SK-N-SH (cell line): ENCODE data around the gene MANSC1. TPM values are rescaled to one million over a fixed set of nuclear protein-coding genes. Genes with fewer than 3 reads are reported as not detected.

Source experiments
- CTCF ChIA-PET: fragments of 300-600, 350-600 bp; formaldehyde crosslinking; extraction: SDS; loops from one replicate; lab custom pipeline; 2021; lab: Yijun Ruan, JAX
- POLR2A ChIA-PET: fragments of 350-600 bp; sonication (Branson Sonifier 250); formaldehyde crosslinking; extraction: SDS; loops from one replicate; lab custom pipeline; 2020; ENCODE audit warnings: antibody characterized with exemption, inconsistent platforms; lab: Yijun Ruan, JAX
- DNase-seq: peaks from one replicate; pipeline ENCODE4 v3.0.0; 2012
- H2AFZ ChIP-seq: fragments of 200-600 bp; sonication (generic); 2 replicates; pipeline ENCODE4 v1.8.1; 2016; ENCODE audit warnings: antibody characterized with exemption, mild to moderate bottlenecking, low read depth
- H3F3A ChIP-seq: fragments of 200-600 bp; sonication (generic); replicated peaks from 2 replicates; pipeline ENCODE3; 2016; ENCODE audit warnings: antibody characterized with exemption, mild to moderate bottlenecking; ENCODE audit not compliant: insufficient read depth
- H3K27ac ChIP-seq, 2 experiments: fragments of 200-500 bp in 1 of 2; fragments of 200-600 bp in 1 of 2; sonication (Bioruptor generic) in 1 of 2; sonication (generic), shearing (Covaris generic) in 1 of 2; 2 replicates each; pipeline versions ENCODE4 v1.5.1 to v1.6.1; 2014 to 2016; ENCODE audit warnings: low read depth in 2 of 2, inconsistent platforms in 1 of 2, low read length in 1 of 2, mild to moderate bottlenecking in 1 of 2, mixed read lengths in 1 of 2
- H3K27me3 ChIP-seq: fragments of 200-600 bp; sonication (generic), shearing (Covaris generic); 2 replicates; pipeline ENCODE4 v1.6.1; 2016; ENCODE audit warnings: mixed run types; ENCODE audit not compliant: insufficient read depth
- H3K36me3 ChIP-seq, 2 experiments: fragments of 200-500 bp in 1 of 2; fragments of 200-600 bp in 1 of 2; sonication (Bioruptor generic) in 1 of 2; sonication (generic) in 1 of 2; replicated peaks in 1 of 2; 2 replicates each; pipeline versions ENCODE3 to v1.5.1; 2014 to 2016; ENCODE audit warnings: low read length in 1 of 2, mild to moderate bottlenecking in 1 of 2; ENCODE audit not compliant: insufficient read depth in 2 of 2, control insufficient read depth in 1 of 2
- H3K4me1 ChIP-seq, 2 experiments: fragments of 200-500 bp in 1 of 2; fragments of 200-600 bp in 1 of 2; sonication (Bioruptor generic) in 1 of 2; sonication (generic), shearing (Covaris generic) in 1 of 2; 2 replicates each; pipeline versions ENCODE4 v1.5.1 to v1.6.1; 2014 to 2016; ENCODE audit warnings: low read depth in 1 of 2, low read length in 1 of 2, mixed run types in 1 of 2; ENCODE audit not compliant: insufficient read depth in 2 of 2, control insufficient read depth in 1 of 2
- H3K4me2 ChIP-seq: fragments of 200-600 bp; sonication (generic), shearing (Covaris generic); 2 replicates; pipeline ENCODE4 v1.6.1; 2017; ENCODE audit warnings: mixed run types
- H3K4me3 ChIP-seq, 2 experiments: fragments of 200-500 bp in 1 of 2; fragments of 200-600 bp in 1 of 2; sonication (Bioruptor generic) in 1 of 2; sonication (generic), shearing (Covaris generic) in 1 of 2; 2 replicates each; pipeline versions ENCODE4 v1.5.1 to v1.8.1; 2014 to 2016; ENCODE audit warnings: low read depth in 2 of 2, inconsistent platforms in 1 of 2, low read length in 1 of 2, mild to moderate bottlenecking in 1 of 2, mixed read lengths in 1 of 2, moderate library complexity in 1 of 2
- H3K79me2 ChIP-seq: fragments of 200-600 bp; sonication (generic); 2 replicates; pipeline ENCODE4 v1.8.1; 2017; ENCODE audit warnings: mild to moderate bottlenecking; ENCODE audit not compliant: insufficient read depth
- H3K9ac ChIP-seq: fragments of 200-600 bp; sonication (generic); 2 replicates; pipeline ENCODE4 v1.6.1; 2017; ENCODE audit warnings: mixed run types
- H3K9me2 ChIP-seq: fragments of 200-600 bp; sonication (generic); 2 replicates; pipeline ENCODE4 v1.6.1; 2017; ENCODE audit warnings: mixed run types
- H3K9me3 ChIP-seq: fragments of 200-600 bp; sonication (generic); 2 replicates; pipeline ENCODE4 v1.6.1; 2017; ENCODE audit warnings: mixed run types, mild to moderate bottlenecking, moderate library complexity
- H4K20me1 ChIP-seq: fragments of 200-600 bp; sonication (generic); 2 replicates; pipeline ENCODE4 v1.6.1; 2017; ENCODE audit warnings: mild to moderate bottlenecking, mixed run types; ENCODE audit not compliant: insufficient read depth
- CHD2 ChIP-seq: fragments of 150-350 bp; IDR thresholded peaks from 2 replicates; pipeline ENCODE4 v1.6.1; 2018; ENCODE audit warnings: low read length; ENCODE audit not compliant: partially characterized antibody
- GABPA ChIP-seq: IDR thresholded peaks from 2 replicates; pipeline ENCODE4 v1.4.0; 2012; ENCODE audit warnings: low read depth, mild to moderate bottlenecking
- GATA2 ChIP-seq: sonication (generic); formaldehyde crosslinking; IDR thresholded peaks from 2 replicates; pipeline ENCODE4 v1.5.0; 2020; ENCODE audit warnings: mild to moderate bottlenecking, missing genetic modification reagents
- MXI1 ChIP-seq: IDR thresholded peaks from 2 replicates; pipeline ENCODE4 v1.6.1; 2012; ENCODE audit warnings: mild to moderate bottlenecking, low read depth, low read length, improper control_type of control experiment
- NFIC ChIP-seq: IDR thresholded peaks from 2 replicates; pipeline ENCODE4 v1.4.0; 2012; ENCODE audit warnings: borderline replicate concordance
- PBX3 ChIP-seq: IDR thresholded peaks from 2 replicates; pipeline ENCODE4; 2012
- POLR2AphosphoS5 ChIP-seq: IDR thresholded peaks from 2 replicates; pipeline ENCODE4 v1.6.1; 2012; ENCODE audit warnings: low read depth, low read length
- RFX5 ChIP-seq: IDR thresholded peaks from 2 replicates; pipeline ENCODE4 v1.6.1; 2012; ENCODE audit warnings: mild to moderate bottlenecking, improper control_type of control experiment, low read length
- TAF1 ChIP-seq: IDR thresholded peaks from 2 replicates; pipeline ENCODE4 v1.6.1; 2012; ENCODE audit warnings: low read depth, mild to moderate bottlenecking, low read length, moderate library complexity, borderline replicate concordance
- WGBS: methylation state at CpG from one replicate; pipeline ENCODE4 v1.1.6; 2017; ENCODE audit warnings: low lambda C conversion rate; 5-methylcytosine and 5-hydroxymethylcytosine counted together
- polyA plus RNA-seq, 3 experiments: library from polyadenylated mRNA; depleted of rRNA; stranded (reverse); fragments of >200 nt; gene quantifications; 2 replicates each; pipeline ENCODE4 v1.2.3, GENCODE V29; 2012
- TF ChIP-seq, protein P1 (sequence below): IDR thresholded peaks from 2 replicates; pipeline ENCODE4 v1.4.0; 2012; ENCODE audit warnings: low read depth, borderline replicate concordance

The MANSC1 gene
- polyA plus RNA-seq, 1 of the 3 experiments (the other 2 are of a cell fraction): 2.9 TPM

DNA sequence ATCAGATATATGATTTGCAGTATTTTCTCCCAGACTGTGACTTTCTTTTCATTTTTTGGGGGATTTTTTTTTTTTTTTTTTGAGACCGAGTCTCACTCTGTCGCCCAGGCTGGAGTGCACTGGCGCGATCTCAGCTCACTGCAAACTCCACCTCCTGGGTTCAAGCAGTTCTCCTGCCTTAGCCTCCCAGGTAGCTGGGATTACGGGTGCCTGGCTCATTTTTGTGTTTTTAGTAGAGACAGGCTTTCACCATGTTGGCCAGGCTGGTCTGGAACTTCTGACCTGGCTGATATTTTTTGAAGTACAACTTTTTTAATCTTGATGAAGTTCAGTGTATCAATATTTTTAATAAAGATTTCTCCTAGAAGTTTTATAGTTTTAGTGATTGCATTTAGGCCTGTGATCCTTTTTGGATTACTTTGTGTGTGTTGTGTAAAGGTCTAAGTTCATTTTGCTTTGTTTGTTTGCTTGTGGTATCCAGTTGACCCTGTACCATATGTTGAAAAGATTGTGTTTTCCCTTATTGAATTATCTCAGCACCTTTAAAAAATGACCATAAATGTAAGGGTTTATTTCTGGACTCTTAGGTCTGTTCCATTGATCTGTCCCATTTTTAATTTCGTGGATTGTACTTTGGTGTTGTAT, 31.0 kb upstream of the MANSC1 start:
- Histone ChIP-seq H3K79me2 (no peaks in the 10 kb centered on the region), H3K4me2 (no peak overlapping the region), H3F3A (peaks cover 14% of the 10 kb centered on the region), H3K27me3 (no peaks in the 10 kb centered on the region)
- 95% methylated on average over 6 of the region's 6 CpGs for WGBS
- POLR2A ChIA-PET: no interaction called here
- TF ChIP-seq RFX5: no peak
- no peak for TF ChIP-seq POLR2AphosphoS5
- no peak for TF ChIP-seq TAF1
- no peak for TF ChIP-seq GATA2 (CRISPR knock-in tag)
- TF ChIP-seq, all 33 proteins: peak for 0
- no peak for DNase-seq
- Histone ChIP-seq H3K9me2 (no peaks in the 10 kb centered on the region), H3K9ac (no peak overlapping the region), H3K27ac (peak overlapping the region in 1 of 2 experiments; percentile 19; a peak in 1 of 4 replicates), H3K36me3 (peaks cover 0 to 8% of the 10 kb centered on the region in 2 experiments), H3K4me1 (peaks cover 6 to 7% of the 10 kb centered on the region in 2 experiments; a peak in 3 of 4 replicates), H3K9me3 (no peaks in the 10 kb centered on the region), H3K4me3 (no peak overlapping the region), H2AFZ (no peak overlapping the region), H4K20me1 (no peaks in the 10 kb centered on the region)
- CTCF ChIA-PET: no interaction called here

- Histone ChIP-seq H3K79me2 (no peaks in the 10 kb centered on the region), H3K9me3 (no peaks in the 10 kb centered on the region), H3K4me1 (peaks cover 5 to 7% of the 10 kb centered on the region in 2 experiments; a peak in 3 of 4 replicates), H3F3A (peaks cover 14% of the 10 kb centered on the region), H3K27me3 (no peaks in the 10 kb centered on the region), H3K36me3 (peaks cover 0 to 8% of the 10 kb centered on the region in 2 experiments), H3K9me2 (no peaks in the 10 kb centered on the region), H2AFZ (no peak overlapping the region), H3K27ac (peak overlapping the region in 1 of 2 experiments; percentile 19; a peak in 1 of 4 replicates), H3K4me3 (no peak overlapping the region), H3K9ac (no peak overlapping the region), H3K4me2 (no peak overlapping the region), H4K20me1 (no peaks in the 10 kb centered on the region)
- ChIA-PET CTCF (interaction anchor here (0.9 to 1.0 kb wide), 2 partner anchors 314 to 357 kb away, joined by 3 to 4 read pairs; no protein-coding TSS in a partner anchor), POLR2A (interaction anchor here (0.6 kb wide), 1 partner anchor 318 kb away, joined by 5 read pairs; no protein-coding TSS in a partner anchor)
- DNase-seq: no peak
- WGBS: 89% methylated on average over 4 of the region's 4 CpGs
- no peak for TF ChIP-seq CHD2
- TF ChIP-seq PBX3: peak; percentile 44; the same call in 1 of the 2 replicates
These were observed 30.0 kb upstream of the MANSC1 start for GRCh38 chr12:12379831-12380730.

GRCh38 chr12:12378616-12379015, 28.6 kb upstream of the MANSC1 start:
- peaks cover 0 to 7% of the 10 kb centered on the region in 2 experiments; a peak in 1 of 4 replicates for H3K4me1 ChIP-seq
- no peaks in the 10 kb centered on the region for H4K20me1 ChIP-seq
- no peaks in the 10 kb centered on the region for H3K9me2 ChIP-seq
- TF ChIP-seq GABPA (no peak), NFIC (no peak), MXI1 (no peak), GATA2 (CRISPR knock-in tag) (no peak)
- TF ChIP-seq, protein P1, sequence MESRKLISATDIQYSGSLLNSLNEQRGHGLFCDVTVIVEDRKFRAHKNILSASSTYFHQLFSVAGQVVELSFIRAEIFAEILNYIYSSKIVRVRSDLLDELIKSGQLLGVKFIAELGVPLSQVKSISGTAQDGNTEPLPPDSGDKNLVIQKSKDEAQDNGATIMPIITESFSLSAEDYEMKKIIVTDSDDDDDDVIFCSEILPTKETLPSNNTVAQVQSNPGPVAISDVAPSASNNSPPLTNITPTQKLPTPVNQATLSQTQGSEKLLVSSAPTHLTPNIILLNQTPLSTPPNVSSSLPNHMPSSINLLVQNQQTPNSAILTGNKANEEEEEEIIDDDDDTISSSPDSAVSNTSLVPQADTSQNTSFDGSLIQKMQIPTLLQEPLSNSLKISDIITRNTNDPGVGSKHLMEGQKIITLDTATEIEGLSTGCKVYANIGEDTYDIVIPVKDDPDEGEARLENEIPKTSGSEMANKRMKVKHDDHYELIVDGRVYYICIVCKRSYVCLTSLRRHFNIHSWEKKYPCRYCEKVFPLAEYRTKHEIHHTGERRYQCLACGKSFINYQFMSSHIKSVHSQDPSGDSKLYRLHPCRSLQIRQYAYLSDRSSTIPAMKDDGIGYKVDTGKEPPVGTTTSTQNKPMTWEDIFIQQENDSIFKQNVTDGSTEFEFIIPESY: no peak
- TF ChIP-seq, all 33 proteins: peak for 0
- no peak overlapping the region for H3K9ac ChIP-seq
- peaks cover 0 to 10% of the 10 kb centered on the region in 2 experiments for H3K36me3 ChIP-seq
- H2AFZ ChIP-seq: no peak overlapping the region
- CTCF ChIA-PET: interaction anchor here (0.7 to 4.3 kb wide), 4 partner anchors 276 to 358 kb away, joined by 3 to 40 read pairs (median 3); no protein-coding TSS in a partner anchor
- H3K79me2 ChIP-seq: no peaks in the 10 kb centered on the region; the same call in 1 of the 2 replicates
- peaks cover 14% of the 10 kb centered on the region for H3F3A ChIP-seq
- H3K9me3 ChIP-seq: no peaks in the 10 kb centered on the region
- H3K4me2 ChIP-seq: no peak overlapping the region
- H3K27me3 ChIP-seq: no peaks in the 10 kb centered on the region
- no peak overlapping the region for H3K4me3 ChIP-seq
- no peak overlapping the region for H3K27ac ChIP-seq
- WGBS: 91% methylated on average over 2 of the region's 2 CpGs
- no peak for DNase-seq
- POLR2A ChIA-PET: no interaction called here
